HG03457 (cell line): ENCODE measurements around the gene MTFP1.
"Not testable (repeated sequence)": the region's sequence is repeated elsewhere in the genome, so short reads cannot be mapped to it uniquely, and the experiment has no call there.

Experiments
- ATAC-seq: cut with Tn5 transposase; IDR thresholded peaks from one replicate; pipeline ENCODE4 v1.9.1; 2021; ENCODE audit warnings: moderate number of reproducible peaks; ENCODE audit not compliant: unreplicated experiment

The MTFP1 gene

GRCh38 chr22:30402028-30402765 is 23.4 kb upstream of the MTFP1 start:
- ATAC-seq: no peak

DNA sequence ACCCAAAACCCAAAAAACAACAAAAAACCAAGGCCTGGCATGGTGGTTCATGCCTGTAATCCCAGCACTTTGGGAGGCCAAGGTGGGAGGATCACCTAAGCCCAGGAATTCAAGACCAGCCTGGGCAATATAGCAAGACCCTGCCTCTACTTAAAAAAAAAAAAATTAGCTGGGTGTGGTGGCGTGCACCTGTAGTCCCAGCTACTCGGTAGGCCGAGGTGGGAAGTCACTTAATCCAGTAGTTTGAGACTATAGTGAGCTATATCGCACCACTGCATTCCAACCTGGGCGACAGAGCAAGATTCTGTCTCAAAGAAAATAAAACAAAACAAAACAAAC is 22.8 kb upstream of the MTFP1 start:
- ATAC-seq: not testable (repeated sequence)

DNA sequence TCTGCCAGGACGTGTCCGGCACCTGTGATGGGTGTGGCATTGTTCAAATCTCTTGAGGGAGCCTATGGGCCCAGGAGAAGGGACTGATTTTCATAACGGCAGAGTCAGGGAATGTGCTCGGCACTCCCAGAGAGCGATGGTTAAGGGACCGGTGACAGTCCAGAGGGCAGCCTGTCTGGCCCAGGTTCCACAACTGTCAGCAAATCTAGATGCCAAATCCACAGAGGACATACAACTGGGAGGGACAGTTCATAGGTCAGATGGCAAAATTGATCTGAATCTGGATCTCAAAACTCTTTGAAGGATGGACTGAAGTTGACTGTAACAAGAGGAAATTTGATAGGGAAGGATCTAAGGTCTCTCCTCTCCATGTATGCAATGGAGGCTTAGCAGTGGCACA is 21.3 kb upstream of the MTFP1 start:
- no peak for ATAC-seq

DNA sequence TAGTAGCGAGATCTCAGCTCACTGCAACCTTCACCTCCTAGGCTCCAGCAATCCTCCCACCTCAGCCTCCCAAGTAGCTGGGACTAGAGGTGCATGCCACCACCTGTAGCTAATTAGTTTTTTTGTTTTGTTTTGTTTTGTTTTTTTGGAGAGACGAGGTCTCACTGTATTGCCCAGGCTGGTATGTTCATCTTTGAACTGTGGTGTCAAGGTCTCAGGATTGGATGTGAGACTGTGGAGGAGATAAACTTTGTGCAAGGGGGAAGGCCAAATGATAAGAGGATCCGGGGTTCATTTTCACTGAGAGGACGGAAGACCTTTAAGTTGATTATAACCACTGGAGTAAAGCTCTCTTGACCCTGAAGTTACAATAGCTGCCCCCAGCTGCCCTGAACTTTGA is 19.8 kb upstream of the MTFP1 start:
- no peak for ATAC-seq

DNA sequence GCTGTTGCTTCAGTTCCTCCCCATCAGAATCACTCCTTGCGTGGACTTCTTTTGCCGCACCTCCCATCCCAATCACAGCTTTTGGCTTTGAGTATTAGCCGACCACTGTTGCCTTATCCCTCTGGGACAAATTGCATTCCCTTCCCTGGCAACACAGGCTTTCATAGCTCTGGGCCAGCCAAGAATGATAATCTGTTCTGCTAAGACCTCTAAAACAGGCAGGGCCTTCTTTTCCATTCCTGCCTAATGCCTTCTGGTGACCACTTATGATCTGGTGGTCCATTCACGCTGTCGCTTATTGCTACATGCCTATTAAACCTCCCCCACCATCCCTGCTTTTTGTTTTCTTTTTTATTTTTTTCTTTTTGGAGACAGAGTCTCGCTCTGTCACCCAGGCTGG is 19.2 kb upstream of the MTFP1 start:
- no peak for ATAC-seq

GRCh38 chr22:30408388-30409102 is 17.0 kb upstream of the MTFP1 start:
- no peak for ATAC-seq

GRCh38 chr22:30411780-30412179 is 13.8 kb upstream of the MTFP1 start:
- no peak for ATAC-seq

GRCh38 chr22:30413001-30413400 is 12.6 kb upstream of the MTFP1 start:
- no peak for ATAC-seq

- no peak for ATAC-seq
These were observed 11.6 kb upstream of the MTFP1 start for GRCh38 chr22:30413745-30414524.

- no peak for ATAC-seq
These were observed 11.0 kb upstream of the MTFP1 start for GRCh38 chr22:30414525-30415047.

DNA sequence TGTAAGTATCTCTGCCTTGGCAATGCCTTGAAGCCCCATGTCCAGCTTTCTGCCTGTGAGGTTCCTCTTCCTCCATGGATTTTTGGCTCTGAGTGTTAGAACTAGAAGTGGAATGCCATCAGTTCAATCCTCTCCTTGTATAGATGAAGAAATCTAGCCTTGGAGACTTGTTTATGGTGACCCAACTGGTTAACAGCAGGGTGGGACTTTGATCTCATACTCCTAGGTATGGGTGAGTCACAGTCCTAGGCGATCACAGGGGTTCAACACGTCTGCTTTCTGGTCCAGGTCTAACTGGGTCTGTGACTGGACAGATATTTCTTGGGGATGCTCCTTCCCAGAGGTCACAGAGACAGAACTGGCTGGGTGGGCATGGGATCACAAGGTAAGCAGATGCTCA is 9.2 kb upstream of the MTFP1 start:
- ATAC-seq: no peak

DNA sequence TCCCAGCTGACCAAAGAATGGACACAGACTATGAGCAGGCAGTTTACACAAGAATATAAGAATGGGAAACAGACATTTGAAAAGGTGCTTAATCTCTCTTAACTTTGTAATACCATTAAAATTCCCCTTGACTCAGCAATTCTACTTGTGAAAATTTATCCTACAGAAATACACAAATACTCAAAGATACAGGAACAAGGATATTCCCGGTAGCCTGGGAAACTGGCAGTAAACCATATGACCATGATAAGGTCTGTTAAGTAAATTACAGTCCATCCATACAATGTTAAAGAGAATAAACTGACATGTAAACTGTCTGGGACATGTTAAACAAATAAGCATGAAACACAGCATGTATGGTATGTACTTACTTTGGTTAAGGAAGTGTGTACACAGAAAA is 8.7 kb upstream of the MTFP1 start:
- ATAC-seq: no peak

DNA sequence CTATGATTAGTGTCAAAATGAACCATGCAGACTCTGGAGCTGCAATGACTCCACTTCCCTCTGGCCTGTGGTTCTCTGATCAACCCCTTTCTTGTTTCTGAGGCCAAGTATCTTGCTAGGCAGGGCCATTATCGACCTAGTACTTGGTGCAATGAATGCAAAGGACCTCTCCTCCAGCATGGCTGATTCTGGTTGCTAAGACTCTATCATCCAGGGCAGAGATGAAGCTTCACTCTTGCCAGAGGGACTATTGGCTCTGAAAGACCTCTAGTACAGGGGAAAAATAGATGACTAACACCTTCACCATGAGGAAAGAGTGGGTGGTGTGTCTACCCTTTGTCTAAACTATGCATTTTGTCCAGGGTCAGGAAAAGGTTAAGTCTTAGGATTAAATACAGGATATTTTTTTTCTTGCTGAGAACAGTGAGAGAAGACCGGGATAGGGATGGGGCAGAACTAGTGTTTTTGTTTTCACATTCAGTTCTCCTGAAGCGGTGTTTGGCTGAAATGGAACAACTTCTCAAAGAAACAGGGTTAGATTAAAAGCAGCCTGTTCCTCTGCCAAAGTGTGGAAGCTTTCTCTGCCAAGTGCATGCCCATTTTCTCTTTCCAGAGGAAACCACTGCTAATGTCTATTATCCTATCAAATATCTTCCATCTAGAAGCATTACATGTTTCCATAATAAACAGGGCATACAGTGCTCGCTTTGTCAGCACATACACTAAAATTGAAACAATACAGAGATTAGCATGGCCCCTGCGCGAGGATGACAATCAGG is 5.0 kb upstream of the MTFP1 start:
- no peak for ATAC-seq

GRCh38 chr22:30421695-30422480 is 3.7 kb upstream of the MTFP1 start:
- ATAC-seq: no peak

- no peak for ATAC-seq
These were observed 2.9 kb upstream of the MTFP1 start for GRCh38 chr22:30422481-30423300.

- peak; percentile 30 for ATAC-seq
These were observed 2.1 kb upstream of the MTFP1 start for GRCh38 chr22:30423301-30423958.

- peak; percentile 58 for ATAC-seq
These were observed 1.5 kb upstream of the MTFP1 start for GRCh38 chr22:30423959-30424533.

DNA sequence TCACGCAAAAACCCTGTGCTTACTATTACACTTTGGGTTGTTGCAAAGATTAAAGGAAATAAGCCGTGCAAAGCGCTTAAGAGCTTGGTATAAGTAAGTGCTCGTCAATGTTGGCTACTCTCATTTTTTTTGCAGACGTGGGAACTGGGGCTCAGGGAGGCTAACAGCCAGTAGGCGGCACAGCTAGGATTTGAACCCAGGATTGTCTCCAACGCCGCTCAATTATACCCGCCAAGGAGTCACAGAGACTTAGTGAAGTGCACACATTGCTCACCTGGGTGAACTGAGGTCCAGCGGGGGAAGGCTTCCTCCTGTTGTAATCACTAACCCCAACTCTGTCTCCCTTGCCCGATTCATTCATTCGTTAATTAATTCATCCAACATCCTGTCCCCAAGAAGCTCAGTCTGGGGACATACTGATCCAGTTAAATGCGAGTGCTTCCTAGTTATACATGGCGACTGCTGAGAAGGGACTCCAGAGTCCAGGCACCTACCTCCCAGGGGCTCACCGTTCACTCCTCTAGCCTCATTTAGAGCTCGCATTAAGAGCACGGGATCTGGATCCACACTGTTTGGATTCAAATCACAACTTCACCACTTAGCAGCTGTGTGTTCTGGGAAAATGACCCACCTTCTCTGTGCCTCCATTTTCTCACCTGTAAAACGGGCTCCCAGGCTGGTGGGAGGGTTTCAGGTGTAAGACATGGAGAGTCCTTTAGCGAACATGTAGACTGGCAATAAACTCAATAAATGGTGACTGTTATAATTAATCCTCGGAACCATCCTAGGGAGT is 838 bp upstream of the MTFP1 start:
- no peak for ATAC-seq
